BJ (cell line): ENCODE data around the gene BAIAP2L1. TPM values are rescaled to one million over a fixed set of nuclear protein-coding genes. Genes with fewer than 3 reads are reported as not detected.

ENCODE experiments used
- CTCF ChIA-PET: fragments of 350-600 bp; formaldehyde crosslinking; extraction: SDS; loops from one replicate; lab custom pipeline; 2021; ENCODE audit warnings: antibody characterized with exemption, inconsistent platforms; lab: Yijun Ruan, JAX
- POLR2A ChIA-PET: fragments of 300-600 bp; sonication (Branson Sonifier 250); formaldehyde crosslinking; extraction: SDS; loops from one replicate; lab custom pipeline; 2021; ENCODE audit warnings: antibody characterized with exemption; lab: Charles Lee
- DNase-seq: peaks from one replicate; pipeline ENCODE4 v3.0.0-alpha.2; 2011; ENCODE audit warnings: low read depth
- H3K27me3 ChIP-seq: 2 replicates; pipeline ENCODE4 v1.6.0; 2011; ENCODE audit warnings: low read length; ENCODE audit not compliant: control insufficient read depth, insufficient read depth
- H3K36me3 ChIP-seq: 2 replicates; pipeline ENCODE4 v1.5.1; 2011; ENCODE audit warnings: low read length; ENCODE audit not compliant: control insufficient read depth, insufficient read depth
- H3K4me3 ChIP-seq: 2 replicates; pipeline ENCODE4 v1.5.1; 2011; ENCODE audit warnings: low read depth, mild to moderate bottlenecking, control low read depth, low read length
- CTCF ChIP-seq: IDR thresholded peaks from 2 replicates; pipeline ENCODE4 v1.5.1; 2011; ENCODE audit warnings: low read depth, mild to moderate bottlenecking, control low read depth, inconsistent platforms, low read length, moderate library complexity; ENCODE audit not compliant: insufficient read depth
- polyA plus RNA-seq: library from polyadenylated mRNA; depleted of rRNA; stranded (reverse); fragments of >200 nt; gene quantifications from 2 replicates; pipeline ENCODE4 v1.2.3, GENCODE V29; 2011

The BAIAP2L1 gene
- polyA plus RNA-seq, 1 experiment, result 11.4 TPM

- no peak overlapping the region for H3K4me3 ChIP-seq
- no peak for DNase-seq
- ChIA-PET POLR2A (no interaction called here), CTCF (interaction anchor here (0.6 to 1.2 kb wide), 2 partner anchors 16 to 123 kb away, joined by 3 read pairs; partner anchors contain the start of gene BAIAP2L1)
- TF ChIP-seq CTCF, result no peak
- no peaks in the 10 kb centered on the region for H3K27me3 ChIP-seq
- H3K36me3 ChIP-seq, result peaks cover 3% of the 10 kb centered on the region
Observed at GRCh38 chr7:98278408-98278807, 122.5 kb downstream of the BAIAP2L1 start.

GRCh38 chr7:98276241-98276761 is 124.6 kb downstream of the BAIAP2L1 start:
- POLR2A ChIA-PET, result no interaction called here
- CTCF ChIA-PET, result no interaction called here

GRCh38 chr7:98267303-98267702 is 133.6 kb downstream of the BAIAP2L1 start:
- Histone ChIP-seq H3K4me3 (no peak overlapping the region), H3K27me3 (no peaks in the 10 kb centered on the region), H3K36me3 (no peaks in the 10 kb centered on the region)
- POLR2A ChIA-PET, result no interaction called here
- TF ChIP-seq CTCF, result no peak
- CTCF ChIA-PET, result interaction anchor here (1.0 to 2.7 kb wide), 7 partner anchors 9 to 137 kb away, joined by 3 to 16 read pairs (median 3); partner anchors contain the start of gene BAIAP2L1
- DNase-seq, result no peak

More at GRCh38 chr7:98276241-98276761, 124.6 kb downstream of the BAIAP2L1 start:
- no peak for TF ChIP-seq CTCF
- Histone ChIP-seq H3K27me3 (no peaks in the 10 kb centered on the region), H3K36me3 (no peaks in the 10 kb centered on the region; the same call in 1 of the 2 replicates), H3K4me3 (no peak overlapping the region)
- DNase-seq, result peak; percentile 37

GRCh38 chr7:98266840-98267239 is 134.1 kb downstream of the BAIAP2L1 start:
- TF ChIP-seq CTCF, result peak; percentile 54
- no peak for DNase-seq
- CTCF ChIA-PET, result interaction anchor here (0.8 to 2.7 kb wide), 9 partner anchors 8 to 136 kb away, joined by 3 to 16 read pairs (median 3); partner anchors contain the start of gene BAIAP2L1
- Histone ChIP-seq H3K4me3 (no peak overlapping the region), H3K27me3 (no peaks in the 10 kb centered on the region), H3K36me3 (no peaks in the 10 kb centered on the region)
- POLR2A ChIA-PET, result no interaction called here

GRCh38 chr7:98265841-98266271 is 135.0 kb downstream of the BAIAP2L1 start:
- DNase-seq, result no peak
- ChIA-PET CTCF (interaction anchor here (0.6 to 2.7 kb wide), 2 partner anchors 11 to 135 kb away, joined by 3 to 16 read pairs; partner anchors contain the start of gene BAIAP2L1), POLR2A (interaction anchor here (0.6 kb wide), 2 partner anchors 631 to 639 kb away, joined by 4 read pairs; no protein-coding TSS in a partner anchor)
- no peak for TF ChIP-seq CTCF
- Histone ChIP-seq H3K36me3 (no peaks in the 10 kb centered on the region), H3K4me3 (no peak overlapping the region), H3K27me3 (no peaks in the 10 kb centered on the region)
